Measurements from ENCODE around the gene ELL. TPM values are rescaled to one million over a fixed set of nuclear protein-coding genes. Genes with fewer than 3 reads are reported as not detected.

Gene ELL
- total RNA-seq, 1 donor from 2014 or later, result 30.5 TPM

GRCh38 chr19:18507021-18507726 lies 14.7 kb downstream of the ELL start:
- Histone ChIP-seq H3K27ac (peak overlapping the region; percentile 60 to 68), H3K4me1 (peaks cover 40 to 83% of the 10 kb centered on the region in 2 donors), H3K9me3 (no peaks in the 10 kb centered on the region), H3K36me3 (no peaks in the 10 kb centered on the region), H3K27me3 (no peaks in the 10 kb centered on the region), H3K4me3 (peak overlapping the region in 1 of 2 donors; percentile 28)
- TF ChIP-seq, protein P1, sequence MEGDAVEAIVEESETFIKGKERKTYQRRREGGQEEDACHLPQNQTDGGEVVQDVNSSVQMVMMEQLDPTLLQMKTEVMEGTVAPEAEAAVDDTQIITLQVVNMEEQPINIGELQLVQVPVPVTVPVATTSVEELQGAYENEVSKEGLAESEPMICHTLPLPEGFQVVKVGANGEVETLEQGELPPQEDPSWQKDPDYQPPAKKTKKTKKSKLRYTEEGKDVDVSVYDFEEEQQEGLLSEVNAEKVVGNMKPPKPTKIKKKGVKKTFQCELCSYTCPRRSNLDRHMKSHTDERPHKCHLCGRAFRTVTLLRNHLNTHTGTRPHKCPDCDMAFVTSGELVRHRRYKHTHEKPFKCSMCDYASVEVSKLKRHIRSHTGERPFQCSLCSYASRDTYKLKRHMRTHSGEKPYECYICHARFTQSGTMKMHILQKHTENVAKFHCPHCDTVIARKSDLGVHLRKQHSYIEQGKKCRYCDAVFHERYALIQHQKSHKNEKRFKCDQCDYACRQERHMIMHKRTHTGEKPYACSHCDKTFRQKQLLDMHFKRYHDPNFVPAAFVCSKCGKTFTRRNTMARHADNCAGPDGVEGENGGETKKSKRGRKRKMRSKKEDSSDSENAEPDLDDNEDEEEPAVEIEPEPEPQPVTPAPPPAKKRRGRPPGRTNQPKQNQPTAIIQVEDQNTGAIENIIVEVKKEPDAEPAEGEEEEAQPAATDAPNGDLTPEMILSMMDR (IDR thresholded peaks at IDR 0.05), result no peak
- no peak for DNase-seq (ENCODE audit: low spot score in 2 of 2)
- intact Hi-C loops (cut with DNase I), result no loop called here

GRCh38 chr19:18506101-18506930 lies 15.6 kb downstream of the ELL start:
- intact Hi-C loops (cut with DNase I), result no loop called here
- no peak for DNase-seq (ENCODE audit: low spot score in 2 of 2)
- Histone ChIP-seq H3K4me3 (peak overlapping the region in 1 of 2 donors; percentile 1), H3K27me3 (no peaks in the 10 kb centered on the region), H3K27ac (peak overlapping the region; percentile 60 to 68), H3K36me3 (no peaks in the 10 kb centered on the region), H3K4me1 (peaks cover 46 to 89% of the 10 kb centered on the region in 2 donors), H3K9me3 (no peaks in the 10 kb centered on the region)
- TF ChIP-seq, protein P1 (IDR thresholded peaks at IDR 0.05), result no peak

- Histone ChIP-seq H3K4me1 (peaks cover 58 to 96% of the 10 kb centered on the region in 2 donors), H3K9me3 (no peaks in the 10 kb centered on the region), H3K36me3 (no peaks in the 10 kb centered on the region), H3K27me3 (no peaks in the 10 kb centered on the region), H3K4me3 (no peak overlapping the region), H3K27ac (peak overlapping the region; percentile 14 to 68)
- DNase-seq (ENCODE audit: low spot score in 2 of 2), result no peak
- TF ChIP-seq, protein P1 (IDR thresholded peaks at IDR 0.05), result no peak
- intact Hi-C loops (cut with DNase I), result loop anchor here (5.0 kb wide), 1 partner anchor 43 kb away; no protein-coding TSS in a partner anchor
Measured at GRCh38 chr19:18504886-18505610, 16.8 kb downstream of the ELL start.

DNA sequence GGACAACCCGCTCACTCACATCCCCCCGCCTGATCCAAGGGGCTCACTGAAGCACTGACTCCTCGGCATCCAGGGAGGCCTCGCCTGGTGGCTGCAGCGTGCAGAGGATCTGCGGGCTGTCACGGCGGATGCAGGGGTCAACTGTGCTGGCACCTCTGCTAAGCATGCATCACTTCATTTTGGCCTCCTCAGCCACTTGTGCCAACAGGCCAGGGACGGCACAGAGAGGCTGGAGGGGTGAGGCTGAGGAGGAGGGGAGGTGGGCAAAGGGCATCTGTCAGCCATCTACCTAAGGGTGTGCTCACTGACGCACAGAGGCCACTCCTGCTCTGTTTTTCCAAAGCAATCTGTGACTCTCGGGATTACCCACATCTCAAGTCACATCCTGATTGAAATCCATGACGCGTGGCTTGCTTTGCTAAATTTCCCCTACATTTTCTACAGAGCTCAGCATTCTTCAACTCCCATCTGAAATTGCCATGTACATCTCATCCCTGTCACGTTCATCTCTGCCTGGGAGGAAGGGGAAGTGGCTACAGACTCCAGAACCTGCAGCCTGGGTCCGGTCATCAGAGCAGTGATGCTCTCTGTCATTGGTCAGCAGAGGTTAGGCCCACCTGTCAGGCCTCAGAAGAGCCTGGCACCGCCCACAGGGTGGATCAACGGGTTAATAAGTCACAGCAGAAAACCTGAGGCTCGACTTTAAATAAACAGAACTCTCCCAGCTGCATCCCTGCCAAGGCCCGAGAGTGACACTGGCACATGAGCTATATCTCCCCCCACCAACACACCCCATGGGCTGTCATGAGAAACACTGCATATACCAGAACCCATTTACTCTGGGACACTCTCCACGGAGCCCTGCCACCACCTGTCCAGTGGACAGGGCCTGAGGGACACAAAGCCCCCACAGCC lies 17.6 kb downstream of the ELL start:
- Histone ChIP-seq H3K9me3 (no peaks in the 10 kb centered on the region), H3K27ac (peak overlapping the region; percentile 81 to 88), H3K4me1 (peaks cover 63 to 97% of the 10 kb centered on the region in 2 donors), H3K27me3 (no peaks in the 10 kb centered on the region), H3K4me3 (no peak overlapping the region), H3K36me3 (no peaks in the 10 kb centered on the region)
- TF ChIP-seq, protein P1 (IDR thresholded peaks at IDR 0.05), result no peak
- intact Hi-C loops (cut with DNase I), result loop anchor here (5.0 kb wide), 1 partner anchor 42 kb away; no protein-coding TSS in a partner anchor
- DNase-seq (ENCODE audit: low spot score in 2 of 2), result no peak
